Sigmoid colon (tissue), 4 donors: Measurements from ENCODE around the gene SRP9.

Experiments used
- EP300 ChIP-seq, 4 donors: sonication (generic); formaldehyde crosslinking; IDR thresholded peaks; one replicate each; pipeline ENCODE4 v1.6.1; 2017; ENCODE audit warnings: antibody characterized with exemption in 4 of 4
- POLR2A ChIP-seq, 2 donors: fragments of 450-650 bp; IDR thresholded peaks; one replicate each; pipeline ENCODE4 v1.6.1; 2016; ENCODE audit warnings: antibody characterized with exemption in 2 of 2, mild to moderate bottlenecking in 2 of 2, moderate library complexity in 2 of 2
- TF ChIP-seq, protein P1 (sequence below), 4 experiments: fragments of 450-650 bp in 3 of 4; fragments of 200-600 bp in 1 of 4; IDR thresholded peaks; one replicate each; pipeline ENCODE4 v1.5.1; 2016 to 2019; ENCODE audit warnings: antibody characterized with exemption in 4 of 4, mild to moderate bottlenecking in 3 of 4, moderate library complexity in 2 of 4

DNA sequence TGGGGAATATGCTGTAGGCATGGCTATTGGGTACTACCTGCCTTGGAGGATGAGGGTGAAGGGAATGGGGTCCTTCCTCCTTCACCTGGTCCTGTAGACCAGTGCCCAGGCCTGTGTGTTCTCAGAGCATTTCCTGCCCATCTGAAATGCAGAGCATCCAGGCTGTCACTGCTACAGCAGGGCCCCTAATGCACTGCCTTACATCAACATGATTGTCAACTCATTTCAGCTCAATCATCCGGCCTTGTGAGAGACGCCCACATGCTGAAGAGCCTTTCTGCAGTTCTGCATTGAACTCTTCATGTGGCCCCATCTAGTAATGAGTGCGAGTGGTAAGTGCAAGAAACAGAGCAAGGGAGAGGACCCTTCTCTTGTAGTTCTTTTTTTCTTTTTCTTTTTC lies 39.8 kb upstream of the SRP9 start:
- TF ChIP-seq, protein P1, sequence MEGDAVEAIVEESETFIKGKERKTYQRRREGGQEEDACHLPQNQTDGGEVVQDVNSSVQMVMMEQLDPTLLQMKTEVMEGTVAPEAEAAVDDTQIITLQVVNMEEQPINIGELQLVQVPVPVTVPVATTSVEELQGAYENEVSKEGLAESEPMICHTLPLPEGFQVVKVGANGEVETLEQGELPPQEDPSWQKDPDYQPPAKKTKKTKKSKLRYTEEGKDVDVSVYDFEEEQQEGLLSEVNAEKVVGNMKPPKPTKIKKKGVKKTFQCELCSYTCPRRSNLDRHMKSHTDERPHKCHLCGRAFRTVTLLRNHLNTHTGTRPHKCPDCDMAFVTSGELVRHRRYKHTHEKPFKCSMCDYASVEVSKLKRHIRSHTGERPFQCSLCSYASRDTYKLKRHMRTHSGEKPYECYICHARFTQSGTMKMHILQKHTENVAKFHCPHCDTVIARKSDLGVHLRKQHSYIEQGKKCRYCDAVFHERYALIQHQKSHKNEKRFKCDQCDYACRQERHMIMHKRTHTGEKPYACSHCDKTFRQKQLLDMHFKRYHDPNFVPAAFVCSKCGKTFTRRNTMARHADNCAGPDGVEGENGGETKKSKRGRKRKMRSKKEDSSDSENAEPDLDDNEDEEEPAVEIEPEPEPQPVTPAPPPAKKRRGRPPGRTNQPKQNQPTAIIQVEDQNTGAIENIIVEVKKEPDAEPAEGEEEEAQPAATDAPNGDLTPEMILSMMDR (IDR thresholded peaks at IDR 0.05) = no peak
- TF ChIP-seq EP300 (IDR thresholded peaks at IDR 0.05) = no peak
- no peak for TF ChIP-seq POLR2A (IDR thresholded peaks at IDR 0.05)
